ENCODE data around the gene ADGB.

Gene ADGB

GRCh38 chr6:146657432-146657831 lies 58.7 kb downstream of the ADGB start:
- DNase-seq (ENCODE audit: extremely low read depth, low read depth) = no peak
- no peak for TF ChIP-seq CTCF (IDR thresholded peaks at IDR 0.05; ENCODE audit: low read depth, low read length)

GRCh38 chr6:146664871-146665360 lies 66.1 kb downstream of the ADGB start:
- no peak for TF ChIP-seq CTCF (IDR thresholded peaks at IDR 0.05; ENCODE audit: low read depth, low read length)
- DNase-seq (ENCODE audit: extremely low read depth, low read depth) = no peak

GRCh38 chr6:146666909-146667308 lies 68.1 kb downstream of the ADGB start:
- TF ChIP-seq CTCF (IDR thresholded peaks at IDR 0.05; ENCODE audit: low read depth, low read length) = no peak; the same call in 1 of the 2 replicates
- DNase-seq (ENCODE audit: extremely low read depth, low read depth) = no peak

- TF ChIP-seq CTCF (IDR thresholded peaks at IDR 0.05; ENCODE audit: low read depth, low read length) = no peak
- DNase-seq (ENCODE audit: extremely low read depth, low read depth) = no peak
Observed at GRCh38 chr6:146670161-146670560, 71.4 kb downstream of the ADGB start.

GRCh38 chr6:146673069-146673468 lies 74.3 kb downstream of the ADGB start:
- TF ChIP-seq CTCF (IDR thresholded peaks at IDR 0.05; ENCODE audit: low read depth, low read length) = no peak
- no peak for DNase-seq (ENCODE audit: extremely low read depth, low read depth)

GRCh38 chr6:146679386-146679785 lies 80.6 kb downstream of the ADGB start:
- TF ChIP-seq CTCF (IDR thresholded peaks at IDR 0.05; ENCODE audit: low read depth, low read length) = no peak
- DNase-seq (ENCODE audit: extremely low read depth, low read depth) = no peak

GRCh38 chr6:146682919-146683318 lies 84.1 kb downstream of the ADGB start:
- no peak for DNase-seq (ENCODE audit: extremely low read depth, low read depth)
- TF ChIP-seq CTCF (IDR thresholded peaks at IDR 0.05; ENCODE audit: low read depth, low read length) = no peak

Measured in AG09319 (cell line).